ENCODE measurements around the gene RNF126.

DNA sequence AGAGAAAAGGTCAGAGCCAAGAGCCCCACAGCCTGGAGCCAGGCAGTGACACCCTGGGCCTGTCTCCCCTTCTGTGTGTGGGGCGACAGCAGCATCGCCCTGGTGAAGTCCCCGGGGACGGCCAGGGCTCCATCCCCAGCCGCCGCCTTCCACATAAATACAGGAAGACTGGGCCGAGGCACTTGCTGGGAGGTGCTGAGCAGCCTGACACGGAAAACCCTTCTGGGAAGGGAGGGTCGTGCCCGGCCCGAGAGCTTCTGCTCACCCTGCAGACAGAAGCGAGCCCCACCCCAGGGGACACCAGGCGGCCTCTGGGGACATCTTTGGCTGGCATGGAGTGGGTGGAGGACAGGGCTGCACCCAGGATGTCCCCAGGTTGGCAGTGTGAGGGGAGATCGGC lies 18.2 kb downstream of the RNF126 start:
- TF ChIP-seq, protein P1, sequence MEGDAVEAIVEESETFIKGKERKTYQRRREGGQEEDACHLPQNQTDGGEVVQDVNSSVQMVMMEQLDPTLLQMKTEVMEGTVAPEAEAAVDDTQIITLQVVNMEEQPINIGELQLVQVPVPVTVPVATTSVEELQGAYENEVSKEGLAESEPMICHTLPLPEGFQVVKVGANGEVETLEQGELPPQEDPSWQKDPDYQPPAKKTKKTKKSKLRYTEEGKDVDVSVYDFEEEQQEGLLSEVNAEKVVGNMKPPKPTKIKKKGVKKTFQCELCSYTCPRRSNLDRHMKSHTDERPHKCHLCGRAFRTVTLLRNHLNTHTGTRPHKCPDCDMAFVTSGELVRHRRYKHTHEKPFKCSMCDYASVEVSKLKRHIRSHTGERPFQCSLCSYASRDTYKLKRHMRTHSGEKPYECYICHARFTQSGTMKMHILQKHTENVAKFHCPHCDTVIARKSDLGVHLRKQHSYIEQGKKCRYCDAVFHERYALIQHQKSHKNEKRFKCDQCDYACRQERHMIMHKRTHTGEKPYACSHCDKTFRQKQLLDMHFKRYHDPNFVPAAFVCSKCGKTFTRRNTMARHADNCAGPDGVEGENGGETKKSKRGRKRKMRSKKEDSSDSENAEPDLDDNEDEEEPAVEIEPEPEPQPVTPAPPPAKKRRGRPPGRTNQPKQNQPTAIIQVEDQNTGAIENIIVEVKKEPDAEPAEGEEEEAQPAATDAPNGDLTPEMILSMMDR (IDR thresholded peaks at IDR 0.05; ENCODE audit: low read depth, low read length, poor library complexity, severe bottlenecking): no peak
- no peak for TF ChIP-seq EZH2phosphoT487 (IDR thresholded peaks at IDR 0.05; ENCODE audit: borderline replicate concordance, low read length)

Data from DOHH2 (cell line).